ENCODE data around the gene PRAC1. TPM values are rescaled to one million over a fixed set of nuclear protein-coding genes. Genes with fewer than 3 reads are reported as not detected.

The PRAC1 gene
- not detected for total RNA-seq

GRCh38 chr17:48722201-48722907 is at the start of gene PRAC1:
TSS of gene PRAC1 (minus strand) at chr17:48722518. CDS start at chr17:48722392, 126 bp downstream.
- DNase-seq (ENCODE audit: low spot score in 2 of 2), result no peak
- H3K9me3 ChIP-seq, result no peaks in the 10 kb centered on the region
- TF ChIP-seq EP300 (IDR thresholded peaks at IDR 0.05) (no peak), POLR2A (IDR thresholded peaks at IDR 0.05) (no peak), POLR2AphosphoS5 (IDR thresholded peaks at IDR 0.05) (no peak)
- TF ChIP-seq, protein P1, sequence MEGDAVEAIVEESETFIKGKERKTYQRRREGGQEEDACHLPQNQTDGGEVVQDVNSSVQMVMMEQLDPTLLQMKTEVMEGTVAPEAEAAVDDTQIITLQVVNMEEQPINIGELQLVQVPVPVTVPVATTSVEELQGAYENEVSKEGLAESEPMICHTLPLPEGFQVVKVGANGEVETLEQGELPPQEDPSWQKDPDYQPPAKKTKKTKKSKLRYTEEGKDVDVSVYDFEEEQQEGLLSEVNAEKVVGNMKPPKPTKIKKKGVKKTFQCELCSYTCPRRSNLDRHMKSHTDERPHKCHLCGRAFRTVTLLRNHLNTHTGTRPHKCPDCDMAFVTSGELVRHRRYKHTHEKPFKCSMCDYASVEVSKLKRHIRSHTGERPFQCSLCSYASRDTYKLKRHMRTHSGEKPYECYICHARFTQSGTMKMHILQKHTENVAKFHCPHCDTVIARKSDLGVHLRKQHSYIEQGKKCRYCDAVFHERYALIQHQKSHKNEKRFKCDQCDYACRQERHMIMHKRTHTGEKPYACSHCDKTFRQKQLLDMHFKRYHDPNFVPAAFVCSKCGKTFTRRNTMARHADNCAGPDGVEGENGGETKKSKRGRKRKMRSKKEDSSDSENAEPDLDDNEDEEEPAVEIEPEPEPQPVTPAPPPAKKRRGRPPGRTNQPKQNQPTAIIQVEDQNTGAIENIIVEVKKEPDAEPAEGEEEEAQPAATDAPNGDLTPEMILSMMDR (IDR thresholded peaks at IDR 0.05), result no peak
- peaks cover 100% of the 10 kb centered on the region for H3K27me3 ChIP-seq
- H3K36me3 ChIP-seq, result no peaks in the 10 kb centered on the region
- H3K4me1 ChIP-seq, result peaks cover 40% of the 10 kb centered on the region
- 6% methylated on average over 15 of the region's 21 CpGs for WGBS
- no peak within 1 kb of the TSS for H3K27ac ChIP-seq
- H3K4me3 ChIP-seq, result peak within 1 kb of the TSS; percentile 22

- DNase-seq (ENCODE audit: low spot score in 2 of 2), result no peak
- Histone ChIP-seq H3K36me3 (no peaks in the 10 kb centered on the region), H3K9me3 (no peaks in the 10 kb centered on the region), H3K27ac (no peak overlapping the region), H3K4me3 (no peak overlapping the region), H3K27me3 (peaks cover 56% of the 10 kb centered on the region), H3K4me1 (no peaks in the 10 kb centered on the region)
- TF ChIP-seq POLR2AphosphoS5 (IDR thresholded peaks at IDR 0.05), result no peak
- no peak for TF ChIP-seq POLR2A (IDR thresholded peaks at IDR 0.05)
- no peak for TF ChIP-seq EP300 (IDR thresholded peaks at IDR 0.05)
- TF ChIP-seq, protein P1 (IDR thresholded peaks at IDR 0.05), result no peak
- WGBS, result 51% methylated on average over 3 of the region's 3 CpGs
Measured at GRCh38 chr17:48770954-48771353, 48.6 kb upstream of the PRAC1 start.

DNA sequence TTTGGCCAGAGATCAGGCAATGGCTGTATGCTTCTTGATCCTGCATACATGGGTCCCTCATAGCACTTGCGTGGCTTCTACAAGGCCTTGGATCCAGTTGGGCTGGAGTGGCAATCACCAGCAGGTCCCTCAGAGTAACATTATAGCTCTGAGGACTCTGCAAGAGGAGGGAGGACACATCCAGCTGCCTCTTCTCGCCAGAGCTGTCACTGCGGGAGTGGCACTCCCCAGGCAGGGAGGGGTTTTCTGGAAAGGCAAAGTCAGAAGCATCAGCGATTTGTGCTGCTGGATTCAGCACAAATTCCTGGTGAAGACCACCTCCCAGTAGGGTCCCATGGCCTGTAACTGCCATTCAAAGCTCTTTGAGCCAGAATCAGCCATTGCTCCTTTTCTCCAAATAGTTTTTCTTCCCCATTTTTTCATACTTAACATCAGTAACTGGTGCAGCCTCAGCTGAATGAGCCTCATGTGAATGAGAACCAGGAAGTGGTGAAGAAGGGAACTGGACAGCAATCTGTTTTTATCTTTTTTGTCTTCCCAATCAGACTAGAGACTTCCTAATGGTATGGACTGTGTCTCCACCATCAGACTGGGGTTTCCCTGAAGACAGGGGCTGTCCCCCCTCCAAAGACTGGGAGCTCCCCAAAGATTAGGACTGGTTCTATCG is 46.8 kb upstream of the PRAC1 start:
- Histone ChIP-seq H3K27me3 (peaks cover 59% of the 10 kb centered on the region), H3K9me3 (no peaks in the 10 kb centered on the region), H3K36me3 (no peaks in the 10 kb centered on the region), H3K4me1 (no peaks in the 10 kb centered on the region), H3K4me3 (no peak overlapping the region), H3K27ac (no peak overlapping the region)
- TF ChIP-seq POLR2A (IDR thresholded peaks at IDR 0.05), result no peak
- TF ChIP-seq POLR2AphosphoS5 (IDR thresholded peaks at IDR 0.05), result no peak
- no peak for TF ChIP-seq EP300 (IDR thresholded peaks at IDR 0.05)
- TF ChIP-seq, protein P1 (IDR thresholded peaks at IDR 0.05), result no peak
- no peak for DNase-seq (ENCODE audit: low spot score in 2 of 2)
- WGBS, result 83% methylated on average over 4 of the region's 5 CpGs

GRCh38 chr17:48767263-48767774 is 45.0 kb upstream of the PRAC1 start:
- H3K36me3 ChIP-seq, result no peaks in the 10 kb centered on the region
- no peaks in the 10 kb centered on the region for H3K9me3 ChIP-seq
- no peak for TF ChIP-seq EP300 (IDR thresholded peaks at IDR 0.05)
- TF ChIP-seq POLR2AphosphoS5 (IDR thresholded peaks at IDR 0.05), result no peak
- TF ChIP-seq, protein P1 (IDR thresholded peaks at IDR 0.05), result no peak
- TF ChIP-seq POLR2A (IDR thresholded peaks at IDR 0.05), result no peak
- no peak for DNase-seq (ENCODE audit: low spot score in 2 of 2)
- H3K27me3 ChIP-seq, result peaks cover 64% of the 10 kb centered on the region
- no peaks in the 10 kb centered on the region for H3K4me1 ChIP-seq
- H3K27ac ChIP-seq, result no peak overlapping the region
- 94% methylated on average over 4 of the region's 4 CpGs for WGBS
- no peak overlapping the region for H3K4me3 ChIP-seq

- no peak for TF ChIP-seq POLR2AphosphoS5 (IDR thresholded peaks at IDR 0.05)
- Histone ChIP-seq H3K9me3 (no peaks in the 10 kb centered on the region), H3K4me3 (no peak overlapping the region), H3K36me3 (no peaks in the 10 kb centered on the region), H3K27me3 (peaks cover 98% of the 10 kb centered on the region), H3K4me1 (no peaks in the 10 kb centered on the region), H3K27ac (no peak overlapping the region)
- WGBS, result 81% methylated on average over 6 of the region's 6 CpGs
- DNase-seq (ENCODE audit: low spot score in 2 of 2), result no peak
Measured at GRCh38 chr17:48761114-48761513, 38.8 kb upstream of the PRAC1 start.

All from suprapubic skin (tissue), 4 donors.